Tibial nerve (tissue), 4 donors: Measurements from ENCODE around the gene LST1.

Source experiments
- EP300 ChIP-seq, 2 donors: sonication (generic); formaldehyde crosslinking; IDR thresholded peaks; one replicate each; pipeline ENCODE4 v1.6.1; 2017; ENCODE audit warnings: antibody characterized with exemption in 2 of 2, mild to moderate bottlenecking in 1 of 2
- POLR2A ChIP-seq, 2 donors: fragments of 450-650 bp; IDR thresholded peaks; one replicate each; pipeline ENCODE4 v1.6.1; 2017; ENCODE audit warnings: antibody characterized with exemption in 2 of 2, mild to moderate bottlenecking in 2 of 2, moderate library complexity in 2 of 2
- TF ChIP-seq, protein P1 (sequence below), 5 experiments: fragments of 200-600 bp in 3 of 5; fragments of 450-650 bp in 2 of 5; sonication (generic) in 3 of 5; IDR thresholded peaks; one replicate each; pipeline ENCODE4 v1.5.1; 2016 to 2019; ENCODE audit warnings: antibody characterized with exemption in 5 of 5, mild to moderate bottlenecking in 3 of 5, moderate library complexity in 2 of 5

GRCh38 chr6:31546339-31546957, 39.6 kb upstream of the LST1 start, which contains the start of gene ATP6V1G2:
- peak in 1 of 2 donors; percentile 38 for TF ChIP-seq EP300 (IDR thresholded peaks at IDR 0.05)
- TF ChIP-seq, protein P1, sequence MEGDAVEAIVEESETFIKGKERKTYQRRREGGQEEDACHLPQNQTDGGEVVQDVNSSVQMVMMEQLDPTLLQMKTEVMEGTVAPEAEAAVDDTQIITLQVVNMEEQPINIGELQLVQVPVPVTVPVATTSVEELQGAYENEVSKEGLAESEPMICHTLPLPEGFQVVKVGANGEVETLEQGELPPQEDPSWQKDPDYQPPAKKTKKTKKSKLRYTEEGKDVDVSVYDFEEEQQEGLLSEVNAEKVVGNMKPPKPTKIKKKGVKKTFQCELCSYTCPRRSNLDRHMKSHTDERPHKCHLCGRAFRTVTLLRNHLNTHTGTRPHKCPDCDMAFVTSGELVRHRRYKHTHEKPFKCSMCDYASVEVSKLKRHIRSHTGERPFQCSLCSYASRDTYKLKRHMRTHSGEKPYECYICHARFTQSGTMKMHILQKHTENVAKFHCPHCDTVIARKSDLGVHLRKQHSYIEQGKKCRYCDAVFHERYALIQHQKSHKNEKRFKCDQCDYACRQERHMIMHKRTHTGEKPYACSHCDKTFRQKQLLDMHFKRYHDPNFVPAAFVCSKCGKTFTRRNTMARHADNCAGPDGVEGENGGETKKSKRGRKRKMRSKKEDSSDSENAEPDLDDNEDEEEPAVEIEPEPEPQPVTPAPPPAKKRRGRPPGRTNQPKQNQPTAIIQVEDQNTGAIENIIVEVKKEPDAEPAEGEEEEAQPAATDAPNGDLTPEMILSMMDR (IDR thresholded peaks at IDR 0.05) = peak; percentile 95 to 98 (median 96)
- no peak for TF ChIP-seq POLR2A (IDR thresholded peaks at IDR 0.05)
